Lower lobe of right lung (tissue), 2 donors: ENCODE data around the gene SLC18B1. TPM values are rescaled to one million over a fixed set of nuclear protein-coding genes. Genes with fewer than 3 reads are reported as not detected.

ENCODE experiments used
- ATAC-seq, 2 donors: fragments of 200-7000 bp; cut with Tn5 transposase; one replicate each; pipeline ENCODE4 v1.9.1; 2020 to 2022; ENCODE audit warnings: mild to moderate bottlenecking in 2 of 2, moderate library complexity in 2 of 2
- DNase-seq: peaks from one replicate; pipeline ENCODE4 v3.0.0-alpha.2; 2020
- H3K27ac ChIP-seq: fragments of 200-600 bp; one replicate; pipeline ENCODE4 v1.8.0; 2022
- H3K27me3 ChIP-seq: fragments of 200-600 bp; one replicate; pipeline ENCODE4 v1.8.0; 2022; ENCODE audit warnings: low read depth
- H3K36me3 ChIP-seq: fragments of 200-600 bp; one replicate; pipeline ENCODE4 v1.8.0; 2022; ENCODE audit warnings: mild to moderate bottlenecking
- H3K4me1 ChIP-seq: fragments of 200-600 bp; one replicate; pipeline ENCODE4 v1.8.0; 2022
- H3K4me3 ChIP-seq: fragments of 200-600 bp; one replicate; pipeline ENCODE4 v1.8.0; 2022; ENCODE audit warnings: mild to moderate bottlenecking
- H3K9me3 ChIP-seq: fragments of 200-600 bp; one replicate; pipeline ENCODE4 v1.8.0; 2022
- CTCF ChIP-seq: fragments of 200-600 bp; IDR thresholded peaks from one replicate; pipeline ENCODE4 v1.8.0; 2022; ENCODE audit warnings: antibody characterized with exemption, mild to moderate bottlenecking
- intact Hi-C: fragments of 100-400 bp; cut with DNase I; formaldehyde crosslinking; loops from one replicate; pipeline ENCODE4 v1.11.0; 2022
- total RNA-seq: library from RNA; stranded (reverse); fragmentation: NEBNext Ultra II Directional; extraction: Animal tissue kit (Norgen Biotek cat#: 25700); gene quantifications from one replicate; pipeline ENCODE4 v1.2.1, GENCODE V29; 2021
- donor health status: DM: no; HTN: yes; CAD: no; lungs with severe emphysema.

Gene SLC18B1
- total RNA-seq, 1 donor from 2014 or later: 8.1 TPM

DNA sequence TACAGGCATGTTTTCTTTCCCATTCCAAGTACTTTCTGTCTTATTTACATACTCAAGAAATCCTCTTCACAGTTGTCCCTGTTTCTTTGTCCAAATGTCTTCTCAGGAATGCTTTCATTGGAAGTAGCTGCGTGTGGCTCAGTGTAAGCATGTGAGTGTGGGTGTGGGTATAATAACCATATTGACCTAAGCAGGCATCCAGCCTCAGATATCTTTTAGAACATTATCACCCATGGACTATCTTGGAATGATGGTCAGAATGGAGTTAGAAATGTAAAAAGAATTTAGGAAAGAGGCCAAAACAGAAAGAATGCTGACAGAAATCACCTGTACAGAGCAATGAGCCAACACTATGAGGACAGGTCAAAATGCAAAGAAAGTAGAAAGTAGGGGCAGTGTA lies 57.2 kb downstream of the SLC18B1 start:
- DNase-seq (no peak), ATAC-seq (no peak)
- Histone ChIP-seq H3K27ac (no peak overlapping the region), H3K4me3 (no peak overlapping the region), H3K4me1 (peaks cover 10% of the 10 kb centered on the region), H3K9me3 (no peaks in the 10 kb centered on the region), H3K36me3 (no peaks in the 10 kb centered on the region), H3K27me3 (no peaks in the 10 kb centered on the region)
- TF ChIP-seq CTCF: no peak
- intact Hi-C loops: no loop called here

- Histone ChIP-seq H3K36me3 (no peaks in the 10 kb centered on the region), H3K27me3 (no peaks in the 10 kb centered on the region), H3K27ac (no peak overlapping the region), H3K9me3 (no peaks in the 10 kb centered on the region), H3K4me3 (no peak overlapping the region), H3K4me1 (peaks cover 34% of the 10 kb centered on the region)
- no peak for TF ChIP-seq CTCF
- DNase-seq: no peak
- intact Hi-C loops: no loop called here
- ATAC-seq: peak; percentile 44 to 80
Measured at GRCh38 chr6:132736239-132736638, 62.2 kb downstream of the SLC18B1 start.

GRCh38 chr6:132734694-132735236 lies 63.7 kb downstream of the SLC18B1 start:
- Histone ChIP-seq H3K9me3 (no peaks in the 10 kb centered on the region), H3K4me1 (peaks cover 45% of the 10 kb centered on the region), H3K27me3 (no peaks in the 10 kb centered on the region), H3K4me3 (no peak overlapping the region), H3K36me3 (no peaks in the 10 kb centered on the region), H3K27ac (peak overlapping the region; percentile 57)
- intact Hi-C loops: no loop called here
- DNase-seq (no peak), ATAC-seq (peak; percentile 89 to 92)
- TF ChIP-seq CTCF: peak; percentile 18

- no peaks in the 10 kb centered on the region for H3K9me3 ChIP-seq
- intact Hi-C loops: no loop called here
- no peak overlapping the region for H3K4me3 ChIP-seq
- ATAC-seq: peak in 1 of 2 donors; percentile 63
- H3K36me3 ChIP-seq: no peaks in the 10 kb centered on the region
- H3K27me3 ChIP-seq: no peaks in the 10 kb centered on the region
- no peak for TF ChIP-seq CTCF
- no peak for DNase-seq
- peaks cover 45% of the 10 kb centered on the region for H3K4me1 ChIP-seq
- H3K27ac ChIP-seq: peak overlapping the region; percentile 57
Measured at GRCh38 chr6:132733814-132734213, 64.6 kb downstream of the SLC18B1 start.

- H3K27me3 ChIP-seq: no peaks in the 10 kb centered on the region
- ATAC-seq: no peak
- peaks cover 45% of the 10 kb centered on the region for H3K4me1 ChIP-seq
- intact Hi-C loops: no loop called here
- TF ChIP-seq CTCF: no peak
- no peaks in the 10 kb centered on the region for H3K36me3 ChIP-seq
- H3K9me3 ChIP-seq: no peaks in the 10 kb centered on the region
- H3K4me3 ChIP-seq: no peak overlapping the region
- no peak overlapping the region for H3K27ac ChIP-seq
- DNase-seq: no peak
Measured at GRCh38 chr6:132733283-132733682, 65.2 kb downstream of the SLC18B1 start.
